ENCODE results near the gene EFNA2.

DNA sequence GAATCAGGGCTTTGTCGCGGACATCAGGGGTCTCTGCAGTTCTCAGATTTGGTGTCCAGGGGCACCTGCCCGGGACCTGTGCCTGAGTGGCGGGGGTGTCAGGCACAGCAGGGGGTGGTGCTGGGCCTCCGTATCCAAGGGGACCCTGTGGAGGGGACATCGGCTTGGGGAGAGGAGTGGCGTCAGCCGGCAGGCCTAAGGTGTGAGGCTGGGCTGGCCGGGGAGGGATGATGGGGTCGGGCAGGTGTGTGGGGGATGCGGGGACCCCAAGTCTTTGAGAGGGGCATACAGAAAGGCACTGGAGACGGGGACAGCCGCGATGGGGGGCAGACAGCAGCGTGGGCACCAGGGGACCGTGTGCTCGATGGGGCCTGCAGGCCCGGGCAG is 2.5 kb downstream of the EFNA2 start:
- no peak for TF ChIP-seq GABPA (IDR thresholded peaks at IDR 0.05; ENCODE audit: borderline replicate concordance, insufficient read depth, low read length)
- no peak for TF ChIP-seq POLR2AphosphoS5 (IDR thresholded peaks at IDR 0.05; ENCODE audit: low read depth, low read length)
- TF ChIP-seq, protein P1, sequence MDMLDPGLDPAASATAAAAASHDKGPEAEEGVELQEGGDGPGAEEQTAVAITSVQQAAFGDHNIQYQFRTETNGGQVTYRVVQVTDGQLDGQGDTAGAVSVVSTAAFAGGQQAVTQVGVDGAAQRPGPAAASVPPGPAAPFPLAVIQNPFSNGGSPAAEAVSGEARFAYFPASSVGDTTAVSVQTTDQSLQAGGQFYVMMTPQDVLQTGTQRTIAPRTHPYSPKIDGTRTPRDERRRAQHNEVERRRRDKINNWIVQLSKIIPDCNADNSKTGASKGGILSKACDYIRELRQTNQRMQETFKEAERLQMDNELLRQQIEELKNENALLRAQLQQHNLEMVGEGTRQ (IDR thresholded peaks at IDR 0.05; ENCODE audit: low read length): no peak
- TF ChIP-seq EZH2 (IDR thresholded peaks at IDR 0.05; ENCODE audit: low read depth, low read length, severe bottlenecking): no peak
